ENCODE results near the gene KRT14.
"Not testable (repeated sequence)": the region's sequence is repeated elsewhere in the genome, so short reads cannot be mapped to it uniquely, and the experiment has no call there.

GRCh38 chr17:41623184-41623861 is 36.6 kb upstream of the KRT14 start:
- TF ChIP-seq, protein P1, sequence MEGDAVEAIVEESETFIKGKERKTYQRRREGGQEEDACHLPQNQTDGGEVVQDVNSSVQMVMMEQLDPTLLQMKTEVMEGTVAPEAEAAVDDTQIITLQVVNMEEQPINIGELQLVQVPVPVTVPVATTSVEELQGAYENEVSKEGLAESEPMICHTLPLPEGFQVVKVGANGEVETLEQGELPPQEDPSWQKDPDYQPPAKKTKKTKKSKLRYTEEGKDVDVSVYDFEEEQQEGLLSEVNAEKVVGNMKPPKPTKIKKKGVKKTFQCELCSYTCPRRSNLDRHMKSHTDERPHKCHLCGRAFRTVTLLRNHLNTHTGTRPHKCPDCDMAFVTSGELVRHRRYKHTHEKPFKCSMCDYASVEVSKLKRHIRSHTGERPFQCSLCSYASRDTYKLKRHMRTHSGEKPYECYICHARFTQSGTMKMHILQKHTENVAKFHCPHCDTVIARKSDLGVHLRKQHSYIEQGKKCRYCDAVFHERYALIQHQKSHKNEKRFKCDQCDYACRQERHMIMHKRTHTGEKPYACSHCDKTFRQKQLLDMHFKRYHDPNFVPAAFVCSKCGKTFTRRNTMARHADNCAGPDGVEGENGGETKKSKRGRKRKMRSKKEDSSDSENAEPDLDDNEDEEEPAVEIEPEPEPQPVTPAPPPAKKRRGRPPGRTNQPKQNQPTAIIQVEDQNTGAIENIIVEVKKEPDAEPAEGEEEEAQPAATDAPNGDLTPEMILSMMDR (conservative IDR thresholded peaks at IDR 0.05 in 1 of 2, IDR thresholded peaks at IDR 0.05 in 1 of 2; ENCODE audit: low read depth in 1 of 2, low read length in 2 of 2), result not testable (repeated sequence)
- not testable (repeated sequence) for TF ChIP-seq EZH2 (IDR thresholded peaks at IDR 0.05; ENCODE audit: low read length, missing control alignments)

Measured in fibroblast of lung (primary cell).